Caki2 (cell line): ENCODE data around the gene TSPAN18. TPM values are rescaled to one million over a fixed set of nuclear protein-coding genes. Genes with fewer than 3 reads are reported as not detected.

Source experiments
- DNase-seq: peaks from one replicate; pipeline ENCODE4 v3.0.0-alpha.2; 2015; ENCODE audit warnings: low read depth
- in situ Hi-C: cut with HindIII; loops from 2 replicates; pipeline ENCODE4 v1.10.0; 2016; ENCODE audit warnings: low sequenced_read_pairs, low pct_unique_long_range_greater_than_20kb, mixed read lengths
- total RNA-seq: library from RNA; depleted of rRNA; stranded (reverse); fragments of >200 nt; shearing (Covaris generic); gene quantifications from 2 replicates; pipeline ENCODE4 v1.2.3, GENCODE V29; 2014; ENCODE audit warnings: low replicate concordance

Gene TSPAN18
- total RNA-seq, 1 experiment from 2014 or later = not detected

- in situ Hi-C loops = no loop called here
These were observed 115.5 kb downstream of the TSPAN18 start for GRCh38 chr11:44842220-44842619.

GRCh38 chr11:44846852-44847251 lies 120.1 kb downstream of the TSPAN18 start:
- in situ Hi-C loops = no loop called here
- no peak for DNase-seq

More at GRCh38 chr11:44842220-44842619, 115.5 kb downstream of the TSPAN18 start:
- peak; percentile 34 for DNase-seq

DNA sequence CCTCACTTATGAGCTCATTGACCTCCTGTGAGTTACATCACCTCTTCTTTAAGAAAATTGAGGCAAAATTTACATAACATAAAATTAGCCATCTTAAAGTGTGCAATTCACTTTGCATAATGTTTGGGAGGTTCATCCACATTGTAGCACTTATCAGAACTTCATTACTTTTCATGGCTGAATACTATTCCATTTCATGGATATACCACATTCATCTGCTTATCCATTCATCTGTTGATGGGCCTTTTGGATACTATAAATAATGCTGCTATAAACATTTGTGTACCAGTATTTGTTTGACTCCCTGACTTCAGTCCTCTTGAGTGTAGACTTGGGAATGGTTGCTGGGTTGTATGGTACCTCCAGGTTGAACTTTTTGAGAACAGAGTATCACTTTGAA lies 120.6 kb downstream of the TSPAN18 start:
- DNase-seq = no peak
- in situ Hi-C loops = no loop called here

GRCh38 chr11:44848203-44848962 lies 121.6 kb downstream of the TSPAN18 start:
- in situ Hi-C loops = no loop called here
- DNase-seq = no peak

DNA sequence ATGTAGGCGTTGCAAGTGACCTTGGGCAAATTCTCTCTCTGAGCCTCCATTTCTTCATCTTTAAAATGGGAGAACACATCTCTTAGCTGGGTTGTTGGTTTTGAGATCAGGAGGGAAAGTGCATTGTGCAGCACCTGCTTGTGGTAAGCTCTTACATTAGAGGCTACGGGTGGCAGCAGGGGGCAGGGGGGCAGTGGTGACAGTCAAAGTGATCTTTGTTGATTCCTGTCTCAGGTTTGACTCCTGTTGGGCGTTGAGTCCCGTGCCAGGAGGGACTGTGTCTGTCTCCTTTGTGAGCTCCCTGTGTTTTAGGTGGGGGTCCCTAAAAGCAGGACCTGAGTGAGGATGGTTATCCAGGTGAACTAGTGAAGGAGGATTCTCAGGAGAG lies 122.2 kb downstream of the TSPAN18 start:
- in situ Hi-C loops = no loop called here
- DNase-seq = no peak

- in situ Hi-C loops = no loop called here
- DNase-seq = no peak
These were observed 122.7 kb downstream of the TSPAN18 start for GRCh38 chr11:44849424-44849823.

DNA sequence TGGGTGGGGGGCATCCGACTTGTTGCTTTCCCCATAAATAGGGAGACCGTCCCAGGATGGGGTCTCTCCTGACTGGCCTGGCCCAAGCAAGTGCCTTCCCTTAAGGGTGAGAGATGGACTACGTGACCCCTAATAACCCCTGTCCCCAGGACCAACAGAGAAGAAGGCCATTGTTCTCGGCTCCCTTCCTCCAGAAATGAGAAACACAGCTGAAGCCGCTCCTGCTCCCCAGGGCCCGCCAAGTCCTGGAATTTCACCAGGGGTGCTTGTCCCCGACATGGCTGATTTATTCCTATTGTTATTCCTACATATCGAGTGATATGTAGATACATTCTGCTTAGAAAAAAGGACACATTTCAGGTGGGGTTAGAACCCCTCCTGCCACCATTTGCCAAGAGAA lies 123.2 kb downstream of the TSPAN18 start:
- in situ Hi-C loops = no loop called here
- no peak for DNase-seq

DNA sequence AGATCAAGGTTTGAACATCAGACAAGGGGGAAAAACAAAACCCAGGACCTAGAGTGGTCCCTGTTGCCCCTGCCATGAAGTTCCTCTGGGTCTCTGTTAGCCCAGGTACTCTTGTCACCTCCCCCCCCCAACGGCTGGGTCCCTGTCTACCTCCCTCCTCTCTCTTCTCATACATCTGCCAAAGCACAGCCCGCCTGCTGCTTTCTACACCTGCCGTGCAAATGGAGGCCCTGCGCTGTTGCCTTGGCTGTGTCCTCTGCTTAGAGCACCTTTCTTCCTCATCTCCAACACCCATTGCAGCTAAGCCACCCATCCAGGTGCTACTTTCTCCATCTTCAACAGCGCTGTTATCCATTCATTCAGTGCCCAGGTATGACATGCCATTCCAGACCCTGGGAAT lies 124.7 kb downstream of the TSPAN18 start:
- DNase-seq = no peak
- in situ Hi-C loops = no loop called here

- in situ Hi-C loops = no loop called here
- no peak for DNase-seq
These were observed 125.5 kb downstream of the TSPAN18 start for GRCh38 chr11:44852159-44852747.

- DNase-seq = no peak
- in situ Hi-C loops = no loop called here
These were observed 126.2 kb downstream of the TSPAN18 start for GRCh38 chr11:44852952-44853351.

GRCh38 chr11:44853666-44854065 lies 126.9 kb downstream of the TSPAN18 start:
- in situ Hi-C loops = no loop called here

DNA sequence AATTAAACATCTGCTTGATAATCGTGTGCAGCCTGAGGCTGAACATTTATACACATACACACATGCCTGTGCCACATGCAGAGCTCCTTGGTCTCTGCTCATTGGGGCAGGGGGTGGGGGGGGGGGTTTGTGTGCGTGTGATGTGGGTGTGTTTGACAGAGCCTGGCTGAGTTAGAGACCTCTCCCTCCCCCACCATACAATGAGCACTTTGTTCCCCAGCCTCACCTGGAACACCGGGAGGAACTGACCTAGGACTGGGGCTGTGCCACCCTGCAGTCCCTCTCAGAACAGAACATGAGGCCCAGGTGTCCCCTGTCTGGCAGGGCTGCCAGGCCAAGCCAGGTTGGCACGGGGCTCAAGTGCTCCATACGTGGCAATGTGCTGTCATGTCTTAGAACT lies 127.3 kb downstream of the TSPAN18 start:
- DNase-seq = no peak
- in situ Hi-C loops = no loop called here

More at GRCh38 chr11:44853666-44854065, 126.9 kb downstream of the TSPAN18 start:
- DNase-seq = no peak

GRCh38 chr11:44854741-44855492 lies 128.2 kb downstream of the TSPAN18 start:
- no peak for DNase-seq
- in situ Hi-C loops = no loop called here

DNA sequence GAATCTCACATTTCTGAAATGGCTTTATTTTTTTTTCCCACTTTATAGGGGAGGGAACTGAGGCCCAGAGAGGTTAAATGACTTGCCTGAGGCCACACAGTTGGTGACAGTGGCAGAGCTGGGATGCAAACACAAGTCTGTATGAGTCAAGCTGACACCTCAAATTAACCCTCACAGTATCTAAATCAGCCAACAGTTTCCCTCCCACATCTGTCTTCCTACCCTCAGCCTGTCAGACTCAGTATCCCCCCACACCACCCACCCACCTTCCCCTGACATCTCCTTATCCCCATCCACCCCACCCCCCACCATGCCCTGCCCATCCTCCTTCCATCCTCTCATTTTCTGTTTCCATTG lies 128.7 kb downstream of the TSPAN18 start:
- in situ Hi-C loops = no loop called here

DNA sequence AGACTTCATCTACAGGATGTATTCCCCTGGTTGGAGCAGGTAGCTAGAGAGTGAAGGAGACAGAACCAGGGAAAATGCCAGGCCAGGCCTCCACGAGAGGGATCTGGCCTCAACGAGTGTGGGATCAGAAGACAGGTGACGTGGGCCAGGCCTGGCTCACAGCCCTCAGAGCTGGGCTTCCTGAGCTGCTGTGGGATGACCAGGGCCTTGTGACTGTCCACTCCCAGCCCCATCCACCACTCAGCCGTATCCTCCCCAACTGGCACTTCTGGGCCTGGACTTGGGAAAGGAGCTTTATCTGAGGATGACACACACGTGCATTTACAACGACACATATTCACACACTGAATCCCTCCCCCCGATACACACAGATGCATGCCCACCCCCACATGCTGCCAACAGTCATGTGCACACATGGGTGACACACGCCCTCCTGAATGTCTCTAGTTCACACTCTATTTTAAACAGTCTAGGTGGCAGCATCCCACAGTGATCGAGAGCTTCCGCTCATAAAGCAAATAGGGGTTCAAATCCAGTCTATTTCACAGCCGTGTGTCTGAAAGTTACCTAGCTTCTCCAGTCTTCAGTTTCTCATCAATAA lies 130.8 kb downstream of the TSPAN18 start:
- in situ Hi-C loops = no loop called here

More for the DNA sequence above, 128.7 kb downstream of the TSPAN18 start:
- DNase-seq = no peak

DNA sequence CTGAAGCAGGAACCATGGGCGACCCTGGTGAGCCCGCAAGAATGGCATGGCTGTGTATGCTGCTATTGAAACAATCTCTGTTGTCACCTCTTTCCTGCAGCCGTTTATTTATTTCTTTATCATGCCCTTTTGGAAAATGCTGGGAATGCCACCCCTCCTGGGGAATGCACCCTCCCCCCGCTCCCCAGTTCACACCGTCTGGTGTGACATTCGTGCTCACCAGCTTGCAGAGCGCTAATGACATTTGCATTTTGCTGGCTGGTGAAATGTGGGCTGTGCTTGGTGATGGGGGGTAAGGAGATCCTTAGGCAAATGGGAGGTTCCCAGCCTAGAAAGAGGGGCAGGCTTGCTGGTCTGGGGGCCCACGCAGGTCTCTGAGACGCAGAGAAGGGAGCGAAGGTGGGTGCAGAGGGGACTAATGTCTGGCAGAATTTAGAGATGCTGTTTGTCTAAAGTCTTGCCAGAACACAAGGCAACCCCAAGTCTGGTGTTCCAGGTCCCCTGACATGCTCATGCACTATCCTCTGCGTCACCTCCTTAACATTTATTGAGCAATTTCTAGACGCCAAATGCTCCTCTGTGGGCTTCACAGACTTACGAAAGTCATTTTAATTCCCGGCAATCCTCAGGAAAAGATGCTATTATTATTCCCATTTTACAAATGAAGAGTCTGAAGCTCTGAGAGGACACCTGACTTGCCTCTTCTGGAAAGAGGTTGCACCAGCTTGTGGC lies 132.2 kb downstream of the TSPAN18 start:
- peak; percentile 19 for DNase-seq
- in situ Hi-C loops = no loop called here

More for the DNA sequence above, 130.8 kb downstream of the TSPAN18 start:
- DNase-seq = no peak

GRCh38 chr11:44859528-44859925 lies 132.8 kb downstream of the TSPAN18 start:
- in situ Hi-C loops = no loop called here
- no peak for DNase-seq

GRCh38 chr11:44860346-44860745 lies 133.6 kb downstream of the TSPAN18 start:
- no peak for DNase-seq
- in situ Hi-C loops = no loop called here
